CD4-positive, alpha-beta T cell treated with Interleukin-10 for 1 hour (primary cell): ENCODE data around the gene JMJD8.

Source experiments
- DNase-seq: peaks from one replicate; pipeline ENCODE4 v3.0.0-alpha.2; 2020

The JMJD8 gene

DNA sequence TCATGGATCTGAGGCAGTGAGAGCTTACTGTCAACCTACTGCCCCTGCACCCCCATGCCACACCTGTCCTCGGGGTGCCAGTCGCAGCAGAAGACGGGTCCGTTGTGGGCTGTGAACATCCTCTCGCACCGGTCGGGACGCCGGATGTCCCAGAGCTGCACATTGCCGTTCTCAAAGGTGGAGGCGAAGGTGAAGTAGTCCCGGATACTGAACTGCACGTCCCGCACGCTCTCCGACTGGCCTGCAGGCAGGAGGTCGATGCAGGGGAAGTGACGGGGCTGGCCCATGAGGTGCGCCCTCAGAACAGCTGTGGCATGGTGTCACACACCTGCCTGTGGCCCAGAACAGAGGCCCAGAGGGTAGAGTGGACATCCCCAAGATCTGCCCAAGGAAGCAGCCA, 3.4 kb upstream of the JMJD8 start:
- no peak for DNase-seq

DNA sequence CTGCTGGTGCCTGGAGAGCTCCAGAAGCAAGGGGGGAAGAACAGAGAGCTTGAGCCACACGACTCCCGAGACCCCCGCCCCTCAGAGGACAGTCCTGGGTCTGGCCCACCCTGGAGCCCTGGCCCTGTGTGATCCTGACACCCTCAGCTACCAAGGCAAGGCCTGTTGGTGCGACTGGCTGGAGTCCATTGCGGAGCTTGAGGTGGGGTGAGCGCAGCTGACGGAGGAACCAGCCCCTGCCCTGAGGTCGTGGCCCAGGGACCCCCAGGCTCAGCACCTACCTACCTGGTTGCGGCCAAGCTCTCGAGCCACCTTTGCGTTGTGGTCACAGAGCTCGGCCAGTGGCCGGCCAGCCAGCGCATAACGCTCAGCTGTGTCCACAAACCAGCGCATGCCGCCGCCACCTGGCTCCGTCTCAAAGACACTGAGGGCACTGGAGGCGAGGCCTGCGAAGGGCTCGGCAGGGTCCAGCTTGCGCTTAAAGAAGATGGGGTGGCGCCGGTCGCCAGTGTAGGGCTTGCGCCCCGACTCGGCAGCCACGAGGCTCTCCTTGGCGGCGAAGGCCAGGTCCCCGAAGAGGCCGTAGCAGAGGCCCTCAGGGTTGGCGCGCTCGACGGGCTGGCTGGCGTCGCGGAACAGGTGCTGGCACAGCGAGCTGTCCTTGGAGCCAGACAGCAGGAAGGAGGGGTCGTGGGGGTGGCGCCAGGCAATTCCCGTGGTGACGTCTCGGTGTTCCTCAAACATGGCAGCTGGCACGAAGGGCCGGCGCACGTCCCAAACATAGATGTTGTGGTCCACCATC, 2.5 kb upstream of the JMJD8 start:
- no peak for DNase-seq

DNA sequence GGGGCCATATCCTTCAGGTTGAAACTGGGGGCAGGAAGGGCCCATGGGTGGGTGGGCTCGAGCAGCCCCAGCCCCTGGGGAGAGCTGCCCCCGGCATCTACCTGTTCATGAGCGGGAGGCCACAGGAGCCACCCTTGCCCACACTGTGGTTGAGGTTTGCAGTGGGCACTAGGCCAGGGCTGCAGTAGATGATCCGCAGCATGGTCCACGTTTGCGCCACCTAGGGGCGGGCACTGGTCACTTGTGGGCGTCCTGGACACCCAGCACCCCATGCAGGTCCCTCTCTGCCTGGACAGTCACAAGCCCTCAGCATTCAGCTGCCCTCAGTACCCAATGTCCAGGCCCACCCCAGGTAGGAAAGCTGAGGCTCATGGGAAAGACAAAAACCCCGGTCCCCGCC, 1.8 kb upstream of the JMJD8 start:
- no peak for DNase-seq

DNA sequence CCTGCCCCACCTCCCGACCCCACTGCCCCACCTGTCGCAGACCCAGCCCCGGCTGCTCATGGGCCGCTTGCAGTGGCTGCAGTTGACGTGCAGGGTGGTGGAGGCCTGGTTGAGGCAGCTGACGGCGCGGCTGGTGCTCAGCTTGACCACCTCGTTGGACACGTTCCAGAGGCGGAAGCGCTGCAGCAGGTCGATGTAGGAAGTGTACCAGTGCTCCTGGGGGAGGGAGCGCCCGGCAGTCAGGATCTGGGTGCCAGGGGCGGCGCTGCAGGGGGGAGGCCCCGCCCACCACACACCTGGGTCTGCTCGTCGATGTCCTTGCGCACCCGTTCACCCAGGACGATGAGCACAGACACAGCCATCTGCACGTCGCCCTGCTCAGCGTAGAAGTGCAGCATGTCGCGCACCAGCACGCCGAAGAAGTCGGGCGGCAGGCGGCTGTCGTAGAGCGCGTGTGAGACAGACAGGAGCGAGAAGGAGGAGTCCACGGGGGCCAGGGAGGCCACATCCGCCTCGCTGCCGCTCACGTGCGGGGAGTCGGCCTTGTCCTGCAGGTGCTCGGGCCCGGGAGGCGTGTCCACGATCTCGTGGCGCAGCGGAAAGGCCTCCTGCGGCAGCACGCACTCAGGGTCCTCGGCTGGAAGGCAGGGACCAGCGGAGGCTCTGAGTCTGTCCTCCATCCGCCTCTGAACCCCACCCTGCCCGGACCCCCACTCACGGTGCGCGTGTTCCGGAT, 995 bp upstream of the JMJD8 start:
- no peak for DNase-seq

DNA sequence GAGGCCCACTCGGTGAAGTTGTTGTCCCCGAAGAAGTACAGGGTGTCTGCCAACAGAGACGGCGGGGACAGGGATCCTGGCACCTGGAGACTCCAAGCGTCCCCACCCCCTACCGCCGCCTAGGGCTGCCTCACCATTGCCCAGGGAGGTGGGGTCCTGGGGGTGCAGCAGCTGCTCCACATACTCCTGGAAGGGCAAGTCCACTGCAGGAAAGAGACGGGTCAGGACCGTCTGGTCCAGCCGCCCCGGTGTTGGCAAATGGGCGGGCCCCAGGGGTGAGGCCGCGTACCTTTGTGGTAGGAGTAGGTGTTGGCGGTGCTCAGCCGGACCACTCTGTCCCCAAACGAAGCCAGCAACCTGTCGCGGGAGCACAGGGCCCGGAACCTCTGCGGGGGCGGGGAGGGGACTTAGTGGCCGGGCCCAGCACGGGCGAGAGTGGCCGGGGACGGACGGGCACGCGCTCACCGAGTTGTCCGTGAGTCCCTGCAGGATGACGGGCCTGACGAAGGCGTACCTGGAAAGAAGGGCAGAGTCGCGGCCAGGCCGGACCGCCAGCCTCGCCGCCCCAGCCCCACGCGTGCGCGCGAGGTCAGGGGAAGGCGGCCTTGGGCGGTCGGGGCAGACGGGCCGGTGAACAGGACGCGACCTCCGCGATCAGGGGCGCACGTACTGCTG, 601 bp downstream of the JMJD8 start:
- DNase-seq = no peak

DNA sequence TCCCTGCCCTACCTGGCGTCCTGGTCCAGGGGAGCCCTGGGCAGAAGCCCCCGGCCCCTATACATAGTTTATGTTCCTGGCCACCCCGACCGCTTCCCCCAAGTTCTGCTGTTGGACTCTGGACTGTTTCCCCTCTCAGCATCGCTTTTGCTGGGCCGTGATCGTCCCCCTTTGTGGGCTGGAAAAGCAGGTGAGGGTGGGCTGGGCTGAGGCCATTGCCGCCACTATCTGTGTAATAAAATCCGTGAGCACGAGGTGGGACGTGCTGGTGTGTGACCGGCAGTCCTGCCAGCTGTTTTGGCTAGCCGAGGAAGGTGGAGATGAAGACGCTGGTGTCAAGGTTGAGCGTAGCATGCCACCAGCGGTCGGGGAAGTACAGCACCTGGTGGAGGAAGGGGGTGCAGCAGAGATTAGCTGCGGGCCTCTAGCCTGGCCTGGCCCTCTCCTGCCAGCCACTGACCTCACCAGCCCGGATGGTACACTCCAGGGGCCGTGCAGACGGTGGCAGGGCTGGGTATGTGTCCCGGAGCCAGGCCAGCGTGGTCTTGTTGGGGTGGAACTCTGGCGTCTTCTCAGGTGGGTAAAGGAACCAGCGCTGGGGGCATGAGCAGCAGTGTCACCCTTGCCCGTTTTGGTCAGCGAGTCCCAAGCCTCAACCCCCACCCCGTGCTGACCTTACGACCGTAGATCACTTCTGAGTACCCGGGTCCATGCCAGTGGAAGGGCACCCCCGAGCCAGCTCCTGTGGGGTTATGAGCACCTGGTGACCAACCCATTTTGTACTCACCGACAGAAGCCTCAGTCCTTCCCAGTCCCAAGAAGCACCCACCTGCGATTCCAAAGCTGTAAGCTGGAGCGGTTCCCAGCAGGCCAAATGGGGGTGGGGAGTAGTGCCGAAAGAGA, 1.4 kb downstream of the JMJD8 start:
- DNase-seq = no peak

DNA sequence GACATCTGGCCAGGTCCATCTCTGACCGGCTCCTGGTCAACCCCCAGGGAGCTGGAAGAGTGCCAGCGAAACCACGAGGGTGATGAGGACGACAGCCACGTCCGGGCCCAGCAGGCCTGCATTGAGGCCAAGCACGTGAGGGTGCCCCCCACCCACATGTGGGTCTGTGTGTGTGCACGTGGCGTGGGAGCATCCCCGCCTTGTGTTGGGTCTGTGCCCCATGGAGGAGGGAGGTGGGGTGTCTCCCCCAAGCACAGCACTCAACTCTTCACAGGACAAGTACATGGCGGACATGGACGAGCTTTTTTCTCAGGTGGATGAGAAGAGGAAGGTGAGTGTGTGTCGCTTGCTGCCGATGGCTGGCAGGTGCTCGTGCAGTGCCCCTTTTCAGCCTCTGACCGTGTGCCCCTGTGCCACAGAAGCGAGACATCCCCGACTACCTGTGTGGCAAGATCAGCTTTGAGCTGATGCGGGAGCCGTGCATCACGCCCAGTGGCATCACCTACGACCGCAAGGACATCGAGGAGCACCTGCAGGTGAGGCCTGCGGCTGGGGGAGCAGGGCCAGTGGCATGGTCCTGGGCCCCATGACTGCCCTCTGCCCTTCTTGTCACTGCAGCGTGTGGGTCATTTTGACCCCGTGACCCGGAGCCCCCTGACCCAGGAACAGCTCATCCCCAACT, 2.2 kb downstream of the JMJD8 start:
- no peak for DNase-seq

DNA sequence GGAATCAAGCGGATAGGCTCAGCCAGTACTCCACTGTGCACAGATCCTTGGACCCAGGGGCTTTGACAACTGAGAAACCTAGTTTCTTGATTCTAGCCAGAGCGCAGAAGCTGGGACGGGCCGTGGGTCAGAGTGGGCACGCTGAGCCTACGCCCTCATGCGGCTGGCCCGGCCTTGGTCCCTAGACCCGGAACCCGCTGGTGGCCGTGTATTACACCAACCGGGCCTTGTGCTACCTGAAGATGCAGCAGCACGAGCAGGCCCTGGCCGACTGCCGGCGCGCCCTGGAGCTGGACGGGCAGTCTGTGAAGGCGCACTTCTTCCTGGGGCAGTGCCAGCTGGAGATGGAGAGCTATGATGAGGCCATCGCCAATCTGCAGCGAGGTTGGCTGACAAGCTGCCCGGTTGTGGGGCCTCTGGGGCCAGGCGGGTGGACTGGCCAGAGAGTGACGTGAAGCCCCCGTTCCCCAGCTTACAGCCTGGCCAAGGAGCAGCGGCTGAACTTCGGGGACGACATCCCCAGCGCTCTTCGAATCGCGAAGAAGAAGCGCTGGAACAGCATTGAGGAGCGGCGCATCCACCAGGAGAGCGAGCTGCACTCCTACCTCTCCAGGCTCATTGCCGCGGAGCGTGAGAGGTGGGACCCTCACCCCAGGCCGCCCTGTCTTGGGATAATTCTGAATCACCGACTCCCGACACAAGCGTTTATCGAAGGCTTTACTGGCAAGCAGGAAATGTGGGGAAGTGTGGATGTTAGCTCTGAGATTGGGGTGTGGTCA, 3.0 kb downstream of the JMJD8 start:
- no peak for DNase-seq

DNA sequence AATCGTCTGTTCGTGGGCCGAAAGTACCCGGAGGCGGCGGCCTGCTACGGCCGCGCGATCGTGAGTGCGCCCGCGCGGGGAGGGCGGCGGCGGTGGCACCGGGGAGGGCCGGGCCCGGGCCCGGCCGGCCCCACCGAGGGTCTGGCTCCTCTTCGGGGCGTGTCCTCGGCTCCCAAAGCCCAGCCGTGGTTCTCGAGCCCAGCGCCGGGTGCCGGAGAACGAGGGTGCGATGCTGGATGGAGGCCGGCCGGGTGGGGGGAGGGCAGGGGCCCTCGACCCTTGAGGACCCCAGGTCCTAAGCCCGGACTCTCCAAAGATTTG, 3.5 kb downstream of the JMJD8 start:
- DNase-seq = no peak

DNA sequence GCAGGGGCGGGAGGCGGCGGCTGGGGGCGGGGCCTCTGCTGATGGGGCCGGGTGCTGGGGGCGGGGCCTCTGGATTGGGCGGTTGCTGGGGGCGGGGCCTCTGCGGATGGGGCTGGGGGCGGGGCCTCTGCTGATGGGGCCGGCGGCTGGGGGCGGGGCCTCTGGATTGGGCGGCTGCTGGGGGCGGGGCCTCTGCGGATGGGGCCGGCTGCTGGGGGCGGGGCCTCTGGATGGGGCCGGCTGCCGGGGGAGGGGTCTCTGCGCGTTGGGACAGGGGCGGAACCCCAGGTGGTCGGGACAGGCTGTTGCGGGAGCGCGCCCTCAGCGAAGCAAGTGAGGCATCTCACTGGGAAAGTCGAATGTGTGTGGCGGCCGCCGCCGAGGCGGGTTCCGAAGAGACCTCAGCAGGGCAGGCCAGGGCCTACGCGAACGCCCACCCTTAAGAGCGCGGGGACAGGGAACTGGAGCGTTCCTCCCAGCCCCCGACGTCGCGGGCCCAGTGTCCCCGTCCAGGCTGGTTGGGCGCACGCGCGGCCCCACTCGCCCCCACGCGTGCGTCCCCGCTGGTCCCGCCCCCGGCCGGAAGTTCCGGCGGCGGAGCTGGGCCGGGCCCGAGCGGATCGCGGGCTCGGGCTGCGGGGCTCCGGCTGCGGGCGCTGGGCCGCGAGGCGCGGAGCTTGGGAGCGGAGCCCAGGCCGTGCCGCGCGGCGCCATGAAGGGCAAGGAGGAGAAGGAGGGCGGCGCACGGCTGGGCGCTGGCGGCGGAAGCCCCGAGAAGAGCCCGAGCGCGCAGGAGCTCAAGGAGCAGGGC, 4.1 kb downstream of the JMJD8 start, which contains the start of gene STUB1:
Gene STUB1, plus strand, starts transcription at position 597 of the 811 bp plus-strand sequence. Its CDS starts 116 bp downstream, at position 713.
- peak; percentile 88 for DNase-seq

DNA sequence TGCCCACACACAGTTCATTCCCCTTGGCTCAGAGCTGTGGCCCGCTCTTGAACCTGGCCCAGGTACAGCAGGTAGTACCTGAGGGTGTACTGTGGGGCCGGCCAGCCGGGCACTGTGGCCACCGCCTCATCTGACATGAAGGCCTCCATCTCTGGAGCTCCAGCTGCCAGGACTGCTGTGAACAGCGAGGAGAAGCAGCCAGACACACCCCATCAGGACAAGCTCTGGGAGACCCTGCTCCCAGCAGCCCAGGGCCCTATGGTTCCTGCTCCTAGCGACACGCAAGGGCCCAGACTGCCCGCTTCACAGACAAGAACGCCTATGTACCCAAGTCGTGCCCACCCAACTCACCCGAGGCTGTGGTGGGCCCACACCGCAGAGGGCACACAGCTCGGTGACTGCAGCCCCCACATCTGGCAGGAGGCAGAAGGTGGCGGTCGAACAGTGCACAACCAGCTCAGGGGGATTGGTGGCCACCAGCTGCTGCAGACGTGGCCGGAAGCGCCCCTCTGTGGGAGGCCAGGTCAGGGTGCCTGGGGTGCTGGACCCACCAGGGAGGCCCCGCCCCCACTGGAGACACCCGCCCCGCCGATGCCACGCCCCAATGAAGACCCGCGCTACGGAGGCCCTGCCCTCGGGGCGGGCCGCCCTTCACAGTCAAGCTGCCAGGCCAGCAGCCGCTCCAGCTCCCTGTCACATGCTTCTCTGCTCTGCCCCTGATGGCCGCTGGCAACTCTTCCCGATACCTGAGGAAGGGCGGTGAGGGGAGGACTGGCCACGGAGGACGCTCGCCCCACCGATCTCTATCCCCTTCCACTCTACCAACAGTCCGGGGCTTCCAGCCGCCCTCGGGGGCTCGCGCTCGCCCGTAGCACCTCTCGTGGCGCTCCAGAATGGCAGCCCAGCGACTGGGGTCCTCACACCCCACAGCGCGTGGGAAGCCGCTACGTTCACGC, 5.0 kb downstream of the JMJD8 start:
- DNase-seq = peak; percentile 63

DNA sequence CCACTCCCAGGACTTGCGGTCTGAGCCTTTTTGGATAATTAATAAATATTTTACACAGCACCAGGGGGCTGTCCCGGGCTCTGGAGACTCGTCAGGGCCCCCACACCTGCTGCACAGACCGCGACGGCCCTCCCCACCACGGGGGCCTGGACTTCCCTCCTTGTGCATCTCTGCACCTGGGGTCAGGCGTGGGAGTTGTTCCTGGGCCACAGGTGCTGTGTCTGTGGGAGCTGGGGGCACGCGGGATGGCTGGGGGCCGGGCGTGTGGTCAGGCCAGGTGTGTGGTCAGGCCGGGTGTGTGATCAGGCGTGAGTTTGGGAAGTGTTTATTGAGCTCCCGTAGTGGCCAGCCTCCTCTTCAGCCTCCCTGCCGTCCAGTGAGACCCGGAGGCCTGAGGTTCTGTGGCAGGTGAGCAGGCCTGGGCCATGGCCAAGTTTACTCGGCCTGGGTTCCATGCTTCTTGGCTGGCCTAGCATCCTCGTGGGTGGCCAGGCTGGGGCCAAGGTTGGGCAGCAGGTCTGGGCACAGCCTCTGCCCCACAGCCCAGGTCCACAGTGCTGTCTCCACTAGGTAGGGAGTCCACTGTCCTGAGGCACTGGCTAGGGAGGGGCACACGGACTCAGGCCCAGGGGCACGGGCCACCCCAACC, 5.8 kb downstream of the JMJD8 start:
- DNase-seq = no peak

DNA sequence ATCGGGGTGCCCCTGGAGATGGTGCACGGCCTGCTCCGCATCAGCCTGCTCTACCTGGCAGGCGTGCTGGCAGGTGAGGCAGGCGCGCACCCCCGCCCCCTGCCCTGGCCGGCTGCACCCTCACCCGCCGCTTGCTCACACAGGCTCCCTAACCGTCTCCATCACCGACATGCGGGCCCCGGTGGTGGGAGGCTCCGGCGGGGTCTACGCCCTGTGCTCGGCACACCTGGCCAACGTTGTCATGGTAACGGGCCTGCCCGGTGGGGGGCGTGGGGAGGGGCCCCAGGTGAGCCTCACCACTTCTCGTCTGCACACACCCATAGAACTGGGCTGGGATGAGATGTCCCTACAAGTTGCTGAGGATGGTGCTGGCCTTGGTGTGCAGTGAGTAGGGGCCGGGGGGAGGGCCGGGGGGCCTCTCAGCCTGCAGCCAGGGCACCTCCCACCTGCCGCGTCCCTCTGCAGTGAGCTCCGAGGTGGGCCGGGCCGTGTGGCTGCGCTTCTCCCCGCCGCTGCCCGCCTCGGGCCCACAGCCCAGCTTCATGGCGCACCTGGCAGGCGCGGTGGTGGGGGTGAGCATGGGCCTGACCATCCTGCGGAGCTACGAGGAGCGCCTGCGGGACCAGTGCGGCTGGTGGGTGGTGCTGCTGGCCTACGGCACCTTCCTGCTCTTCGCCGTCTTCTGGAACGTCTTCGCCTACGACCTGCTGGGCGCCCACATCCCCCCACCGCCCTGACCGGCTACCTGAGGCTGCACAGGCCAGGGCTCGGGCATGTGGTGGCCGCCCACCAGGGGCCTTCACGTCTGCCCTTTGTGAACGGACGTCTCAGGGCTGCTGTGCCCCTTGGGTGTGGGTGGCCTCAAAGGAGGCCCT, 6.6 kb downstream of the JMJD8 start:
- DNase-seq = no peak

DNA sequence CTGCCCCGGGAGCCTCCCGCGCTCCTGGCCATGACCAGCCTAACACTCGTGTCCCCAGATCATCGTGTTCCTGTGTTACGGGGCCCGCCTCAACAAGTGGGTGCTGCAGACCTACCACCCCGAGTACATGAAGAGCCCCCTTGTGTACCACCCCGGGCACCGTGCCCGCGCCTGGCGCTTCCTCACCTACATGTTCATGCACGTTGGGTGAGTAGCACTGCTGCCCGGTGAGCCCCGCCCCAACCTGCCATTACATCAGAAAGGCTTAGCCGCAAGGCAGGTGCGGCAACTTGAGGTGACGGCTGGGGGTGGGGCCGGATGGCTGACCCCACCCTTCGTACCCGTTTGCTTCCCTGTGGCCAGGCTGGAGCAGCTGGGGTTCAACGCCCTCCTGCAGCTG, 7.2 kb downstream of the JMJD8 start:
- DNase-seq = peak; percentile 58

DNA sequence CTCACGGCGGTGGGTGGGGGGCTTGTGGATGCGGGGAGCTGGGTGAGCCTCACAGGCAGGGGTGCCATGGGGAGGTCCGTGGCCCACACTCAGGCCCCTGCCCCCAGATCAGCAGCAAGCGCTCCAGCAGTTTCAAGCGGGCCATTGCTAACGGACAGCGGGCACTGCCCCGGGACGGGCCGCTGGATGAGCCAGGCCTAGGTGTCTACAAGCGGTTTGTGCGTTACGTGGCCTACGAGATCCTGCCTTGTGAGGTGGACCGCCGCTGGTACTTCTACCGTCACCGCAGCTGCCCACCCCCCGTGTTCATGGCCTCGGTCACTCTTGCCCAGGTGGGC, 7.6 kb downstream of the JMJD8 start:
- no peak for DNase-seq

DNA sequence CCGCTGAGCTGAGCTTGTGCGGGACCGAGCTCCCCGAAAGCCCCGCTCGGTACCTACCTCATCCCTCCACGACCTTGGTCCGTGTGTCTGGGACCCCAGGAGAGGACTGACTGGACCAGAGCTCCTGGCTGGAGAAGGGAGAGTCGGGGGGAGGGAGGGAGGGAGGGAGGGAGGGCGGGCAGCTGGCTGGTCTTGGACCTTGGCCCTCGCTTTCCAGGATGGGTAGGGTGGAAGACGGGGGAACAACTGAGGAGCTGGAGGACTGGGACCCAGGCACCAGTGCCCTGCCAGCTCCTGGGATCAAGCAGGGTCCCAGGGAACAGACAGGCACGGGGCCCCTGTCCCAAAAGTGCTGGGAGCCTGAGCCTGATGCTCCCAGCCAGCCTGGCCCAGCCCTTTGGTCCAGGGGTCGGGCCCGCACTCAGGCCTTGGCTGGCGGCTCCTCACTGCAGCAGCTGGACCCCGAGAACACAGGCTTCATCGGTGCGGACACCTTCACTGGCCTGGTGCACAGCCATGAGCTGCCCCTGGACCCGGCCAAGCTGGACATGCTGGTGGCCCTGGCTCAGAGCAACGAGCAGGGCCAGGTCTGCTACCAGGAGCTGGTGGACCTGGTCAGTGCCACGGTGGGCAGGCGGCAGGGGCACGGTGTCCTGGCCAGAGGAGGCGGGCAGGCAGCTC, 8.1 kb downstream of the JMJD8 start:
- no peak for DNase-seq
